ENCODE measurements around the gene MEAF6. TPM values are rescaled to one million over a fixed set of nuclear protein-coding genes. Genes with fewer than 3 reads are reported as not detected.
A peak's percentile ranks its signal among the peaks of the same experiment; 100 is the strongest.
"Not testable (repeated sequence)": the region's sequence is repeated elsewhere in the genome, so short reads cannot be mapped to it uniquely, and the experiment has no call there.

The MEAF6 gene
- polyA plus RNA-seq, 1 of the 3 experiments (the other 2 are of a cell fraction): 60.5 TPM

GRCh38 chr1:37540036-37540785 is 25.6 kb upstream of the MEAF6 start:
- 96% methylated on average over 30 of the region's 30 CpGs for WGBS (ENCODE audit: low lambda C conversion rate)

DNA sequence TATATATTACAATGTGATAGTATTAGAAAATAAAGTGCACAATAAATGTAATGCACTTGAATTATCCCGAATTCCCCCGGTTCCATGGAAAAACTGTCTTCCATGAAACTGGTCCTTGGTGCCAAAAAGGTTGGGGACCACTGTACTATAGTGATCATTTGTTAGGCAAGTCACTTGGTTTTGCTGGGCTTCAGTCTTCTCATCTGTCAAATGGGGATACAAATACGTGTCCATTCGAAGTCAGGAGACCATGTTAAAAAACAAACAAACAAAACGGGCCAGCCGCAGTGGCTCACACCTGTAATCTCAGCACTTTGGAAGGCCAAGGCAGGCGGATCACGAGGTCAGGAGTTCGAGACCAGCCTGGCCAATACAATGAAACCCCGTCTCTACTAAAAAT is 24.6 kb upstream of the MEAF6 start:
- H3K27me3 ChIP-seq (ENCODE audit: insufficient read depth); H3K9me2 ChIP-seq; H2AFZ ChIP-seq (ENCODE audit: low read depth); H4K20me1 ChIP-seq (ENCODE audit: insufficient read depth); DNase-seq; H3K9me3 ChIP-seq; H3K4me2 ChIP-seq; H3K4me3 ChIP-seq (ENCODE audit: low read depth in 2 of 2, low read length in 1 of 2); H3K9ac ChIP-seq; POLR2A ChIA-PET; H3K4me1 ChIP-seq (ENCODE audit: control insufficient read depth in 1 of 2, insufficient read depth in 2 of 2, low read depth in 1 of 2, low read length in 1 of 2); H3K27ac ChIP-seq (ENCODE audit: low read depth in 2 of 2, low read length in 1 of 2): not testable (repeated sequence)
- CTCF ChIA-PET: interaction anchor here (0.9 to 1.6 kb wide), 3 partner anchors 12 to 52 kb away, joined by 3 read pairs; no protein-coding TSS in a partner anchor
- peaks cover 70% of the 10 kb centered on the region for H3K79me2 ChIP-seq (ENCODE audit: insufficient read depth)
- H3K36me3 ChIP-seq (replicated peaks in 1 of 2; ENCODE audit: control insufficient read depth in 1 of 2, insufficient read depth in 2 of 2, low read length in 1 of 2): peaks cover 60 to 65% of the 10 kb centered on the region in 2 experiments
- H3F3A ChIP-seq (replicated peaks; ENCODE audit: insufficient read depth): peaks cover 25% of the 10 kb centered on the region
- 94% methylated on average over 10 of the region's 10 CpGs for WGBS (ENCODE audit: low lambda C conversion rate)

More at GRCh38 chr1:37540036-37540785, 25.6 kb upstream of the MEAF6 start:
- Histone ChIP-seq H2AFZ (ENCODE audit: low read depth) (no peak overlapping the region), H3K9me2 (no peaks in the 10 kb centered on the region), H4K20me1 (ENCODE audit: insufficient read depth) (no peaks in the 10 kb centered on the region; the same call in 1 of the 2 replicates), H3K27ac (ENCODE audit: low read depth in 2 of 2, low read length in 1 of 2) (no peak overlapping the region), H3K4me2 (no peak overlapping the region), H3K9ac (no peak overlapping the region), H3K27me3 (ENCODE audit: insufficient read depth) (no peaks in the 10 kb centered on the region), H3K79me2 (ENCODE audit: insufficient read depth) (peaks cover 80% of the 10 kb centered on the region), H3K9me3 (no peaks in the 10 kb centered on the region), H3K4me1 (ENCODE audit: control insufficient read depth in 1 of 2, insufficient read depth in 2 of 2, low read depth in 1 of 2, low read length in 1 of 2) (no peaks in the 10 kb centered on the region), H3F3A (replicated peaks; ENCODE audit: insufficient read depth) (peaks cover 17% of the 10 kb centered on the region), H3K4me3 (ENCODE audit: low read depth in 2 of 2, low read length in 1 of 2) (no peak overlapping the region), H3K36me3 (replicated peaks in 1 of 2; ENCODE audit: control insufficient read depth in 1 of 2, insufficient read depth in 2 of 2, low read length in 1 of 2) (peaks cover 67 to 71% of the 10 kb centered on the region in 2 experiments)
- CTCF ChIA-PET: interaction anchor here (1.0 to 1.6 kb wide), 3 partner anchors 11 to 964 kb away, joined by 3 read pairs; no protein-coding TSS in a partner anchor
- TF ChIP-seq FOSL2 (IDR thresholded peaks at IDR 0.05; ENCODE audit: borderline replicate concordance, low read depth) (no peak), FOXJ3 (CRISPR knock-in tag; IDR thresholded peaks at IDR 0.05) (no peak), NFIC (IDR thresholded peaks at IDR 0.05; ENCODE audit: borderline replicate concordance) (no peak), CHD2 (IDR thresholded peaks at IDR 0.05; ENCODE audit: low read length, partially characterized antibody) (no peak)
- POLR2A ChIA-PET: no interaction called here
- no peak for DNase-seq

GRCh38 chr1:37537378-37537777 is 22.8 kb upstream of the MEAF6 start:
- ChIA-PET POLR2A (interaction anchor here (0.7 kb wide), 1 partner anchor 23 kb away, joined by 3 read pairs; the partner anchor contains the start of gene MEAF6), CTCF (interaction anchor here (1.2 kb wide), 1 partner anchor 50 kb away, joined by 4 read pairs; no protein-coding TSS in a partner anchor)
- Histone ChIP-seq H3K79me2 (ENCODE audit: insufficient read depth) (peaks cover 61% of the 10 kb centered on the region), H3K36me3 (replicated peaks in 1 of 2; ENCODE audit: control insufficient read depth in 1 of 2, insufficient read depth in 2 of 2, low read length in 1 of 2) (peaks cover 55 to 69% of the 10 kb centered on the region in 2 experiments), H2AFZ (ENCODE audit: low read depth) (no peak overlapping the region), H3K4me1 (ENCODE audit: control insufficient read depth in 1 of 2, insufficient read depth in 2 of 2, low read depth in 1 of 2, low read length in 1 of 2) (0 out of 4 replicates have a peak, but pooled peaks cover 0 to 3% of the 10 kb centered on the region in 2 experiments), H3K4me2 (no peak overlapping the region), H3K9me3 (no peaks in the 10 kb centered on the region), H3K9me2 (no peaks in the 10 kb centered on the region), H3K27me3 (ENCODE audit: insufficient read depth) (no peaks in the 10 kb centered on the region), H3K27ac (ENCODE audit: low read depth in 2 of 2, low read length in 1 of 2) (peak overlapping the region in 1 of 2 experiments; percentile 95; a peak in 1 of 4 replicates), H3F3A (replicated peaks; ENCODE audit: insufficient read depth) (peaks cover 27% of the 10 kb centered on the region), H3K9ac (no peak overlapping the region), H3K4me3 (ENCODE audit: low read depth in 2 of 2, low read length in 1 of 2) (no peak overlapping the region), H4K20me1 (ENCODE audit: insufficient read depth) (no peaks in the 10 kb centered on the region; the same call in 1 of the 2 replicates)
- no peak for DNase-seq
- 44% methylated on average over 2 of the region's 2 CpGs for WGBS (ENCODE audit: low lambda C conversion rate)
- TF ChIP-seq RXRA (IDR thresholded peaks at IDR 0.05; ENCODE audit: borderline replicate concordance, low read depth): no peak
- TF ChIP-seq TAF1 (IDR thresholded peaks at IDR 0.05; ENCODE audit: borderline replicate concordance, low read depth, low read length): no peak
- no peak for TF ChIP-seq GATA2 (CRISPR knock-in tag; IDR thresholded peaks at IDR 0.05)
- no peak for TF ChIP-seq USF1 (IDR thresholded peaks at IDR 0.05; ENCODE audit: borderline replicate concordance, low read depth)
- no peak for TF ChIP-seq MXI1 (IDR thresholded peaks at IDR 0.05; ENCODE audit: low read depth, low read length)
- TF ChIP-seq SIN3A (IDR thresholded peaks at IDR 0.05; ENCODE audit: borderline replicate concordance, low read depth, low read length): no peak
- no peak for TF ChIP-seq TEAD4 (IDR thresholded peaks at IDR 0.05; ENCODE audit: borderline replicate concordance, insufficient read depth)

Data from SK-N-SH (cell line).